Measurements from ENCODE around the gene PANK2. TPM values are rescaled to one million over a fixed set of nuclear protein-coding genes. Genes with fewer than 3 reads are reported as not detected.
"Not testable (repeated sequence)": the region's sequence is repeated elsewhere in the genome, so short reads cannot be mapped to it uniquely, and the experiment has no call there.

The PANK2 gene
- total and polyA plus RNA-seq, 3 donors from 2014 or later: 57.9 to 71.2 (median 63.4) TPM

DNA sequence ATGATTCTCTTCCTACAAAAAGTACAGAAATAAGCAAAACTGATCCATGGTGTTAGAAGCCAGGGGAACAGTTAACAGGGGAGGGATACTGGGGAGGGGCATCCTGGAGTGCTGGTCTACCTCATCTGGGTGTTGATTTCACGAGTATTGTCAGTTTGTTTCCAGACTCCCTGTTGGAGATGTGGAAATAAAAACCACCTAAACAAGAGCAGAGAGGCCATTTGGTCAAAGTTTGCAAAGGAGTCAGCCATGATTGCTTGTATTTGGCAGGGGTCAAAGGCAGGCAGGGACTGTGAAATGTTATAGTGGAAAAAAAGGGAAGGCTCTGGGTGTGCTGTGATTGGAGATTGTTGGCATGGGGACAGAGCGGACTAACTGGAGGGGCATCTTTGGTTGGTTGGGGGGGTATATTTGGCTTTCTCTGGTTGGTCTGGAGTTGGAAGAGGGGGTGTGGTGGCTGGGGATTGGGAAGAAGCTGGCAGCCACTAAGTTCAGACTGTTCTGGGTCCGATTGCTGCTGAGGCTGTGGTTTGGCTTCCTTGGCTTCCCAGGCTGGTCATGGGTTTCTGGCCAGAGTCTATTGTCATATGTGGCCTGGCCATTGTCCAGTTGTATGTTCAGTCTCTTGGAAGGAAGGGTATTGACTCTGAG, 14.9 kb upstream of the PANK2 start:
- TF ChIP-seq POLR2A (IDR thresholded peaks at IDR 0.05): no peak
- TF ChIP-seq, protein P1, sequence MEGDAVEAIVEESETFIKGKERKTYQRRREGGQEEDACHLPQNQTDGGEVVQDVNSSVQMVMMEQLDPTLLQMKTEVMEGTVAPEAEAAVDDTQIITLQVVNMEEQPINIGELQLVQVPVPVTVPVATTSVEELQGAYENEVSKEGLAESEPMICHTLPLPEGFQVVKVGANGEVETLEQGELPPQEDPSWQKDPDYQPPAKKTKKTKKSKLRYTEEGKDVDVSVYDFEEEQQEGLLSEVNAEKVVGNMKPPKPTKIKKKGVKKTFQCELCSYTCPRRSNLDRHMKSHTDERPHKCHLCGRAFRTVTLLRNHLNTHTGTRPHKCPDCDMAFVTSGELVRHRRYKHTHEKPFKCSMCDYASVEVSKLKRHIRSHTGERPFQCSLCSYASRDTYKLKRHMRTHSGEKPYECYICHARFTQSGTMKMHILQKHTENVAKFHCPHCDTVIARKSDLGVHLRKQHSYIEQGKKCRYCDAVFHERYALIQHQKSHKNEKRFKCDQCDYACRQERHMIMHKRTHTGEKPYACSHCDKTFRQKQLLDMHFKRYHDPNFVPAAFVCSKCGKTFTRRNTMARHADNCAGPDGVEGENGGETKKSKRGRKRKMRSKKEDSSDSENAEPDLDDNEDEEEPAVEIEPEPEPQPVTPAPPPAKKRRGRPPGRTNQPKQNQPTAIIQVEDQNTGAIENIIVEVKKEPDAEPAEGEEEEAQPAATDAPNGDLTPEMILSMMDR (IDR thresholded peaks at IDR 0.05): no peak
- DNase-seq: no peak
- H3K4me1 ChIP-seq: no peaks in the 10 kb centered on the region
- peak overlapping the region in 1 of 2 donors; percentile 35 for H3K27ac ChIP-seq
- H3K9me3 ChIP-seq: no peaks in the 10 kb centered on the region
- no peaks in the 10 kb centered on the region for H3K36me3 ChIP-seq (ENCODE audit: low read depth, missing control alignments)
- H3K4me3 ChIP-seq: no peak overlapping the region
- WGBS, 2 donors: 58 to 62% methylated on average over 3 of the region's 3 CpGs
- intact Hi-C loops (cut with DNase I; ENCODE audit: low total_unique reads): no loop called here
- no peaks in the 10 kb centered on the region for H3K27me3 ChIP-seq

DNA sequence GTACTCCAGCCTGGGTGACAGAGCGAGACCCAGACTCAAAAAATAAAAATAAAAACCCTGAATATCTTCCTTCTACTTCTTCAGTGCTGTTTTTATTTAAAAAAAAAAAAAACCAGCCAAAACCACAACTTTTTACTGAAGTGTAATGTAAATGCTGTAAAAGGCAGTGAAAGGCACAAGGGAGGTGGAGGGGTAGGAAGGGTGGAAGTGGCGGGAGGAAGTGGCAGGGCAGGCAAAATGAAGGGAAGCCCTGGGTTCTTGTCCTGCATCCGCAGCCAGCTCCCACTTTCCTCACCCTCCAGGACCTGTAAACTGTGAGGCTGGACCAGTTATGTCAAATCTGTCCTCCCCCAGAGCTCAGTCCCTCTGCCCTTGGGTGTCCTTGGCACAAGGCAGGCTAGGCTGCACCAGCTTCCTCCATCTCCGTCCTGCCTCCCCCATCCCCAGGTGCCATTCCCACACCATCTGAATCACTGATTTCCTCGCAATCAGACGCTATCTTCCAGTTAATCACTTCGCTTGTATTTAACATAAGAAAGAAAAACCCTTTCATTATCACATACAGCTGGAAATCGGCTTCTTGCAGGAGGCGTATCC, 13.7 kb upstream of the PANK2 start:
- no peak for DNase-seq
- no peak overlapping the region for H3K27ac ChIP-seq

DNA sequence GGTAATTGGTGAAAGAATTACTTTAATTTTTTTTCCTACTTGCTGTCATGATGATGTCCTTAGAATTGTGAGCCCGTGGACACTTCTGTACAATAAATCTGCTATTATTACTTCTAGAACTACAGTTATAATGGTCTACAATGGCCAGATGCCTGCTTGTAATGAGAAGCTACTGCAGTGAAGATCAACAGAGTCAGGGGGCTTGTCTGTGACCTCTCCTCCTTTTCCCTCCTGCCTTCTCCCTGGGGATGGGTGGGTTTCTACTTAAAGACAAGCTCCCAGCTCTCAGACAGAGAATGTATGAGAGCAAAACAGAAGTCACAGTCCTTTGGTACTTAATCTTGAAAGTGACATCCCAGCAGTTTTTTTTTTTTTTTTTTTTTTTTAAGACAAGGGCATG, 13.2 kb upstream of the PANK2 start:
- 40 to 50% methylated on average over 1 of the region's 1 CpG for WGBS, 2 donors
- TF ChIP-seq, protein P1 (IDR thresholded peaks at IDR 0.05): no peak
- no peak for TF ChIP-seq POLR2A (IDR thresholded peaks at IDR 0.05)

More for the DNA sequence above, 13.7 kb upstream of the PANK2 start:
- 50 to 61% methylated on average over 9 of the region's 9 CpGs for WGBS, 2 donors
- no peak overlapping the region for H3K4me3 ChIP-seq
- no peaks in the 10 kb centered on the region for H3K36me3 ChIP-seq (ENCODE audit: low read depth, missing control alignments)
- no peaks in the 10 kb centered on the region for H3K4me1 ChIP-seq
- intact Hi-C loops (cut with DNase I; ENCODE audit: low total_unique reads): no loop called here
- H3K9me3 ChIP-seq: no peaks in the 10 kb centered on the region
- no peaks in the 10 kb centered on the region for H3K27me3 ChIP-seq
- no peak for TF ChIP-seq POLR2A (IDR thresholded peaks at IDR 0.05)
- TF ChIP-seq, protein P1 (IDR thresholded peaks at IDR 0.05): no peak

DNA sequence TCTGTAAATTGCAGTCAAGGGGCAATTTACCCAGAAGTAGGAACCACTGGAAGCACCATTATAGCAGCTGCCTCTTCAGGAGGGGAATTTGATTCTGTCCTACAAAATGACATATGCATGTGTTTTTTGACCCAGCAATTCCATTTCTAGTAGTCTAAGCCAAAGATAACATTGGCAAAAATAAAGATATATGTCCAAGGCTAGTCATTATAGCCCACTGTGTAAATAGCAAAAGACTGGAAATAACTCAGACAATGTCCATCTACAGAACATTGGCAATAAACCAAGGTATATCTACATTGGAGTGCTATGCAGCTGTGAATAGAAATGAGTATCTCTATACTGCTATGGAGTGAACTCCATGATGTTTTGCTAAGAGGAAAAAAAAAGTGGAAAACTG, 12.5 kb upstream of the PANK2 start:
- no peak overlapping the region for H3K27ac ChIP-seq
- H3K9me3 ChIP-seq: no peaks in the 10 kb centered on the region
- DNase-seq: no peak
- no peaks in the 10 kb centered on the region for H3K36me3 ChIP-seq (ENCODE audit: low read depth, missing control alignments)
- intact Hi-C loops (cut with DNase I; ENCODE audit: low total_unique reads): no loop called here
- no peak for TF ChIP-seq POLR2A (IDR thresholded peaks at IDR 0.05)
- H3K27me3 ChIP-seq: no peaks in the 10 kb centered on the region
- no peaks in the 10 kb centered on the region for H3K4me1 ChIP-seq
- no peak overlapping the region for H3K4me3 ChIP-seq

More for the DNA sequence above, 13.2 kb upstream of the PANK2 start:
- Histone ChIP-seq H3K4me3 (no peak overlapping the region), H3K4me1 (no peaks in the 10 kb centered on the region), H3K27me3 (no peaks in the 10 kb centered on the region), H3K36me3 (ENCODE audit: low read depth, missing control alignments) (no peaks in the 10 kb centered on the region), H3K9me3 (no peaks in the 10 kb centered on the region), H3K27ac (no peak overlapping the region)
- intact Hi-C loops (cut with DNase I; ENCODE audit: low total_unique reads): no loop called here
- no peak for DNase-seq

DNA sequence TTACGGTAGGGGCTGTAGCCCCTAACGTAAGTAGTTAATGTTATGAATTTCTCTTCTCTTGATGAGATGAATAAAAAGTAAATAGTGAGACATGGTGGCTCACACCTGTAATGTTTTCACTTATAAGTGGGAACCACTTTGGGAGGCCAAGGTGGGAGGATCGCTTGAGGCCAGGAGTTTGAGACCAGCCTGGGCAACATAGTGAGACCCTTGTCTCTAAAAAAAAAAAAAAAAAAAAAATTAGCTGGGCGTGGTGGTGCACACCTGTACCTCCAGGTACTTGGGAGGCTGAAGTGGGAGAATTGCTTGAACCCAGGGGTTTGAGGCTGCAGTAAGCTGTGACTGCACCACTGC, 10.3 kb upstream of the PANK2 start:
- WGBS, 2 donors: 95 to 97% methylated on average over 4 of the region's 4 CpGs

DNA sequence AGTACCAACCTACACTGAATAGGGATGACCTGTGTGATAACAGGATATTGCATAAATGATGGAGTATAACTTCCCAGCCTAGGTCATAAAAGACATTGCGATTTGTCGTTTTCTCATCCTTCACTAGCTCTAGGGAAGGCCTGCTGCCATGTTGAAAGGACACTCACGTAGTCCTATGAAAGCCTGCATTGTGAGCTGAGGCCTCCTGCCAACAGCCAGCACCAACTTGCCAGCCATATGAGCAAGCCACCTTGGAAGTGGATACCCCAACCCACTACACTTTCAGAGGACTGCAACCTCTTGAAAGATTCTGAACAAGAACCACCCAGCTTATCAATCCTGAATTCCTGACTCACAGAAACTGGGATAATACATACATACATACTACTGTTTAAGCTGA, 3.5 kb upstream of the PANK2 start:
- Histone ChIP-seq H3K27me3 (no peaks in the 10 kb centered on the region), H3K4me3 (no peak overlapping the region), H3K27ac (no peak overlapping the region), H3K9me3 (no peaks in the 10 kb centered on the region), H3K36me3 (ENCODE audit: low read depth, missing control alignments) (no peaks in the 10 kb centered on the region), H3K4me1 (peaks cover 6% of the 10 kb centered on the region)
- no peak for TF ChIP-seq POLR2A (IDR thresholded peaks at IDR 0.05)
- TF ChIP-seq, protein P1 (IDR thresholded peaks at IDR 0.05): no peak
- intact Hi-C loops (cut with DNase I; ENCODE audit: low total_unique reads): no loop called here
- 95 to 96% methylated on average over 3 of the region's 3 CpGs for whole genome bisulfite sequencing, 2 donors
- DNase-seq: no peak

More for the DNA sequence above, 10.3 kb upstream of the PANK2 start:
- H3K9me3 ChIP-seq; H3K27ac ChIP-seq; H3K36me3 ChIP-seq (ENCODE audit: low read depth, missing control alignments); H3K4me1 ChIP-seq; DNase-seq; intact Hi-C loops (cut with DNase I; ENCODE audit: low total_unique reads); H3K4me3 ChIP-seq; H3K27me3 ChIP-seq: not testable (repeated sequence)

All from testis (tissue), 3 donors.